Inflammatory macrophage treated with lipopolysaccharide for 1 hour (primary cell): ENCODE data around the gene NME4.
"Not testable (repeated sequence)": the region's sequence is repeated elsewhere in the genome, so short reads cannot be mapped to it uniquely, and the experiment has no call there.

ENCODE experiments used
- DNase-seq, 2 donors: peaks; one replicate each; pipeline ENCODE4 v3.0.0-alpha.2; 2020 to 2022

Gene NME4

DNA sequence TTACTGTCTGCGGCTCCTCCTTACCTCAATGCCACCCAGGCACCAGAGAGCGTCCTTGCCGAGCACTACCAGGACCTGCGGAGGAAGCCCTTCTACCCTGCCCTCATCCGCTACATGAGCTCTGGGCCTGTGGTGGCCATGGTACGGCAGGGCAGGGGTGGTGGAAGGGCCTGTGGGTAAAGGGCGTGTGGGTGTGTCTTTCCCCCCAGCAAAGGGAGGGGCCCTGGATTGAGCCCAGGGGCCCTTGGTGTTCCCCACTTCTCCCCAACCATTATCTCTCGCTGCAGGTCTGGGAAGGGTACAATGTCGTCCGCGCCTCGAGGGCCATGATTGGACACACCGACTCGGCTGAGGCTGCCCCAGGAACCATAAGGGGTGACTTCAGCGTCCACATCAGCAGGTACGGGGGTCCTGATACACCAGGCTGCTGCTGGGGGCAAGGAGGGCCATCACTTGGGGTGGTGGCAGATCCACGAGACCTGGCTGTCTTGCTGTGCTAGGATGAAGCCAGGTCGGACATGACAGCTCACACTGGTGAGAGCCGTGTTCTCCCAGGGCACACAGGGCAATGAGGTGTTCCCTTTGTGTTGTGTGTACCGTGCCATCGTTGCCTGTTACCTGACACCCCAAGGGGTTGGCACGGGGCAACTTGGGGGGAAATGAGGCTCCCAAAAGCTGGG lies 2.5 kb downstream of the NME4 start:
- DNase-seq: no peak

GRCh38 chr16:400061-400591 lies 3.1 kb downstream of the NME4 start:
- DNase-seq: no peak

DNA sequence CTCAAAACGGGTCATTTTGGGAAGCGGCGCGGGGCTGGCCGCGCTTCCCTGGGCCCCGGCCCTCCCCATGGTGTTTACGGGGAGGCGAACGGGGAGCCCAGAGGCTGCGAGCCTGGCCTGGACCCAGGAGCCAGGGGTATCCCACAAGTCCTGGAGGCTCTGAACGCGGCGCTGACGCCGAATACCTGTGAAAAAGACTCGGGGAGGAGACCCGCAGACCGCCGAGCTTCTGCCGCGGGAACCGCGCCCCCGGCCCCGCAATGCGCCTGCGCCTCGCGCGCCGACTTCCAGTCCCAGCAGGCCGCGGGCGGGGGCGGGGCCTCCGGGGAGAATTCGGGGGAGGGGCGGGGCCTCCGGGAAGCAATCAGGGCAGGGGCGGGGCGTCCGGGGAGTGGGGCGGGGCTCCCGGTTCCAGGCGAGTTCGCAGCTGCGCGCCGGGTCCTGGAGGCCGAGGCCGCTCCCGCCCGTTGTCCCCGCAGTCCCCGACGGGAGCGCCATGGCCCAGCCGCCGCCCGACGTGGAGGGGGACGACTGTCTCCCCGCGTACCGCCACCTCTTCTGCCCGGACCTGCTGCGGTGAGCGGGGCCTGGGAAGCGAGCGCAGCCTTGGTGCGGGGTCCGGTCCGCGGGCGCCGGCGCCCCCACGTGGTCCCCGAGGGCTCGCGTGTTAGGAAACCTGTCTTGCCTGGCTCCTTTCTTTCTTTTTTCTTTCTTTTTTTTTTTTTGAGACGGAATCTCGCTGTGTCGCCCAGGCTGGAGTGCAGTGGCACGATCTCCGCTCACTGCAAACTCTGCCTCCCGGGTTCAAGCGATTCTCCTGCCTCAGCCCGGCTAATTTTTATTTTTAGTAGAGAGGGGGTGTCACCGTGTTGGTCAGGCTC lies 4.7 kb downstream of the NME4 start, which contains the start of gene DECR2:
Gene DECR2, plus strand, starts transcription at position 418 of the 881 bp plus-strand sequence. Its CDS starts 79 bp downstream, at position 497.
- DNase-seq: peak; percentile 88 to 96

DNA sequence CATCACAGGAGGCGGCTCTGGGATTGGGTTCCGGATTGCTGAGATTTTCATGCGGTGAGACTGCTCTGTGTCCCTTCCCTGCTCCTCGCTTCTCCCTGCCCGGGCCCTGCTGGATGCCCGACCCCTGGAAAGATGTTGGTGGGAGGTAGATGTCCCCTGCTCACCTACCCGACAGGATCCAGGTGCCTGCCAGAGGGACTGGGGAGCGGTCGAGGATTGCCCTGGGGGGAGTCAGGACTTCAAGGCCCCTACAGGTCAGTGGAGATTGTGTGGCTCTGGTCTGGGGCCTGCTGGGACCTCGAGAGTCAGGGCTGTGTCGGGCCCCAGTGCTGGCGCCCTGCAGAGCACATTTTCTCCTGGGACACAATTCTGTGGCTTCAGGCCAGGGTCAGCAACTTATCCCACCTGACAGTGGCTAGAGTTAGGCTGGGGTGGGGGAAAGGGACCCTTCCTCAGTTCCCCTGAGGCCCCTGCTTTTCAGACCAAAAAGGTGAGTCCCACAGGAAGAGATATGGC lies 8.0 kb downstream of the NME4 start:
- DNase-seq: no peak

- no peak for DNase-seq
Measured at GRCh38 chr16:405548-406506, 8.8 kb downstream of the NME4 start.

DNA sequence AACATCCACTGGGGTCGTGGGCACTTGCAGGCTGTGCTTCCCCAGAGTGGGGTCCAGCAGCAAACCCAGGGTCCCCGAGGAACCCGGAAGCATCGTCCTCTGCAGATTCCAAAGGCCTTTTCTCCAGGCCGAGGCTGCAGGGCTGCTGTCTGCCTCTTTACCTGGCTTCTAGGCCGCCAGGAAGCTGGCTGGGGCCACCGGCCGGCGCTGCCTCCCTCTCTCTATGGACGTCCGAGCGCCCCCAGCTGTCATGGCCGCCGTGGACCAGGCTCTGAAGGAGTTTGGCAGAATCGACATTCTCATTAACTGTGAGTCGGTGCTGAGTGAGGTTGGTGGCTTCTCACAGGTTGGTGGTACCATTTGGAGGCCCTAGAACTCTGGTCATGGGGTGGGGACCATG lies 10.3 kb downstream of the NME4 start:
- no peak for DNase-seq

GRCh38 chr16:410516-411178 lies 13.6 kb downstream of the NME4 start:
- DNase-seq: no peak

DNA sequence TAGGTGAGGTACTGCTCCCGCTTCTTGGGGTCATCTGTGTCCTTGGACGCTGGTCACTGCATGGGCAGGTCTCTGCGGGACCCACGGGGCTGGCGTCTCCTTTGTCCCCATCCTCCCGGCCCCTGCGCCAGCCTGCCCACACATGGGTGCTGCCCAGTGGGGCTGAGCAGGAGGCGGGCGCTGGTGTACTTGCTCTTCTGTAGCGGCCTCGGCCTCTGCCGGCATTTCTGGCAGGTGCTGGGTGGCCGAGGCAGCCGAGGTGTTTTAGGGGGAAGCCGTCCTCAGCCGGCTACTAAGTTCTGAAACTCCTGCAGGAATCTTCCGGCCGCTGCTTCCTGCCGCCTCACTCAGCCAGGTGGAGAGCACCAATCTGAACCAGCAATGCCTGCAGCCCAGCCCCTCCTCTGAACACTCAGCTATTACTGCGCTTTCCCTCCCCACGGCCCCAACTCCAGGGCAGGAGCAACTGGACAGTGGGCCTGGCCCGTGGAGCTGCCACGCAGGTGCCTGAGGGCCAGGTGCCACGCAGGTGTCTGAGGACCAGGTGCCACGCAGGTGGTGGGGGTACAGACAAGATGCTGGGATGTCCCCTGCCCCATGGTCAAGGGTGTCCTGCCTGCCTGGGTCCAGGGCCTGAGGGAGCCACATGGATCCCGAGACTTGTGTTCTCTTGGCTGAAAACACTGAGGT lies 14.7 kb downstream of the NME4 start:
- no peak for DNase-seq

- DNase-seq: no peak
Measured at GRCh38 chr16:414395-415169, 17.6 kb downstream of the NME4 start.

DNA sequence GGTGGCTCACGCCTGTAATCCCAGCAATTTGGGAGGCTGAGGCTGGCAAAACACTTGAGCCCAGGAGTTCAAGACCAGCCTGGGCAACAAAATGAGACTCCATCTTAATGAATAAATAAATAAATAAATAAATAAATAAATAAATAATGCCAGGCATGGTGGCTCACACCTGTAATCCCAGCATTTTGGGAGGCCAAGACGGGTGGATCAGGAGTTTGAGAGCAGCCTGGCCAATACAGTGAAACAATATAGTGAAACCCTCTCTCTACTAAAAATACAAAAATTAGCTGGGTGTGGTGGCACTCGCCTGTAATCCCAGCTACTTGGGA lies 18.1 kb downstream of the NME4 start:
- not testable (repeated sequence) for DNase-seq

GRCh38 chr16:422179-422578 lies 25.2 kb downstream of the NME4 start:
- not testable (repeated sequence) for DNase-seq

GRCh38 chr16:424033-424622 lies 27.1 kb downstream of the NME4 start:
- peak; percentile 20 to 33 for DNase-seq

- peak; percentile 16 to 17 for DNase-seq
Measured at GRCh38 chr16:424623-425081, 27.7 kb downstream of the NME4 start.

DNA sequence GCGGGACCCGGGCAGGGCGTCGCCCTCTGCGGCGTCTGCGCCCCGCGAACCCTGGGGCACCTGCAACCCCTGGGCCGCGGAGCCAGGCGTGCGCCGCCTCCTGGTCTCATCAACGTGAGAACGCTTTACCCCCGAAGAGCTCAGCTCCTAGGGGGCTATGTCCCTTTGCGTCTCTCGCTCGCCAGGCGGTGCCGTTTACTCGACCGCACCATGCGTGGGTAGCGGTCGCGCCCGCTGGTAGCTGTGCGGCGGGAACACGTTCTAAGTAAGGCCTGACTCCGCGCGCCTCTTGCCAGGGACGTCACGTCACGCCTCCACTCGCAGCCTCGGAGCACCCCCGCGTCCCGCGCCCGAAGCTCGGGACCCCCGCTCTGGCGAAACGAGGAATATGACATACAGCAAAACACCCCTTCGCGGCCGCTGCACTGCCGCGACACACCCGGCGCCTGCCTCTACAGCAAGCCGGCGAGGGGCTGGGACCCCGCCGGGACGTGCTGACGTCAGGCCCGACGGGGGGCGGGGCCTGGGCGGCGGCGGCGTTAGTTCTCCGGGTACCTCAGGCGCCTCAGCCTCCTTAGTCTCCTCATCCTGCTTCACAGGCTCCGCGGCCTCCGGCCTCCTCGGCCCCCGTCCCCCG lies 28.2 kb downstream of the NME4 start, which contains the start of gene RAB11FIP3:
Gene RAB11FIP3, plus strand, starts transcription at position 568 of the 637 bp plus-strand sequence. CDS start 358 bp downstream, outside the sequence.
- DNase-seq: peak; percentile 43 to 47

DNA sequence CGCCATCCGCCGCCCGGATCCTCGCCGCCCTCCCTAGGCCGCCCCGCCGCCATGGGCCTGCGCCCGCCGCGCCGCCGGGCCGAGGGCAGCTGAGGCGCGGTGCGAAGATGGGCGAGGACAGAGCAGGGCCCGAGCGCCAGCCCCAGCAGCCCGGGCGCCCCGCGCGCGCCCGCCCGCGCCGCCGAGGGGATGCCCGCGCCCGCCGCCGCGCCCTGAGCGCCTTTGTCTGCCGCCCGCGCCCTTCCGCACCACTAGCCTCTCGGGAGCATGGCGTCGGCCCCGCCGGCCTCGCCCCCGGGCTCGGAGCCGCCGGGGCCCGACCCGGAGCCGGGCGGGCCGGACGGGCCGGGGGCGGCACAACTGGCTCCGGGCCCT lies 28.7 kb downstream of the NME4 start:
- no peak for DNase-seq

GRCh38 chr16:426115-426905 lies 29.3 kb downstream of the NME4 start:
- peak in 1 of 2 donors; percentile 7 for DNase-seq

DNA sequence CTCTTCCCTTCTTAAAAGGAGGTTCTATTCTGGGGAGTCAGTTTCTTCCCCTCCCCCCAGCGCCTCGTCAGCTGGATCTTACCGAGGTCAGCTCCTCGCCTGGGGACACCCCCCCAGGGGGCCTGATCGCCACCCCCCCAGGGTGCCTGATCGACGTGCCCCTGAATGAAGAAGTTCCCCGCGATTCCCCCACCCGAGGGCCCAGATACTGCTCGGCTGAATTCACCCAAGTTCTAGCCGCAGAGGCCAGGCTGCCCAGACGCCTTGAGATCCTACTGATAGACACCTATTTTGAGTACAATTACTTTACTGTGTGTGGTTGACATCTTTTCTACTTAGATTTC lies 29.9 kb downstream of the NME4 start:
- DNase-seq: no peak

- no peak for DNase-seq
Measured at GRCh38 chr16:427250-427649, 30.3 kb downstream of the NME4 start.

GRCh38 chr16:430904-431303 lies 33.9 kb downstream of the NME4 start:
- no peak for DNase-seq
